ENCODE measurements around the gene GJA8.
A peak's percentile ranks its signal among the peaks of the same experiment; 100 is the strongest.
"Not testable (repeated sequence)": the region's sequence is repeated elsewhere in the genome, so short reads cannot be mapped to it uniquely, and the experiment has no call there.

The GJA8 gene

GRCh38 chr1:147902253-147902845, at the start of gene GJA8:
TSS of gene GJA8 (plus strand) at chr1:147902795. CDS start at chr1:147907956, 5,161 bp downstream.
- no peak within 1 kb of the TSS for H3K4me3 ChIP-seq (ENCODE audit: low read length)
- H3K36me3 ChIP-seq (ENCODE audit: control insufficient read depth, insufficient read depth, low read length, severe bottlenecking): no peaks in the 10 kb centered on the region
- H3K9me3 ChIP-seq (ENCODE audit: control insufficient read depth, low read length): no peaks in the 10 kb centered on the region
- no peaks in the 10 kb centered on the region for H3K4me1 ChIP-seq (ENCODE audit: control insufficient read depth, insufficient read depth, low read length)
- no peak within 1 kb of the TSS for H3K9ac ChIP-seq (ENCODE audit: low read length)
- H3K27me3 ChIP-seq (replicated peaks; ENCODE audit: control insufficient read depth, insufficient read depth, low read length): peaks cover 11% of the 10 kb centered on the region
- no peak for DNase-seq (ENCODE audit: low read depth)

GRCh38 chr1:147853391-147853790, 49.2 kb upstream of the GJA8 start:
- no peak for DNase-seq (ENCODE audit: low read depth)
- Histone ChIP-seq H3K9ac (ENCODE audit: low read length) (no peak overlapping the region), H3K36me3 (ENCODE audit: control insufficient read depth, insufficient read depth, low read length, severe bottlenecking) (no peaks in the 10 kb centered on the region), H3K4me3 (ENCODE audit: low read length) (no peak overlapping the region), H3K9me3 (ENCODE audit: control insufficient read depth, low read length) (no peaks in the 10 kb centered on the region), H3K4me1 (ENCODE audit: control insufficient read depth, insufficient read depth, low read length) (peaks cover 30% of the 10 kb centered on the region), H3K27me3 (replicated peaks; ENCODE audit: control insufficient read depth, insufficient read depth, low read length) (no peaks in the 10 kb centered on the region)

- not testable (repeated sequence) for H3K27me3 ChIP-seq (replicated peaks; ENCODE audit: control insufficient read depth, insufficient read depth, low read length); H3K4me3 ChIP-seq (ENCODE audit: low read length); DNase-seq (ENCODE audit: low read depth); H3K36me3 ChIP-seq (ENCODE audit: control insufficient read depth, insufficient read depth, low read length, severe bottlenecking); H3K9me3 ChIP-seq (ENCODE audit: control insufficient read depth, low read length); H3K9ac ChIP-seq (ENCODE audit: low read length)
- H3K4me1 ChIP-seq (ENCODE audit: control insufficient read depth, insufficient read depth, low read length): peaks cover 19% of the 10 kb centered on the region
These were observed 47.6 kb upstream of the GJA8 start for GRCh38 chr1:147854989-147855388.

GRCh38 chr1:147855996-147856395, 46.6 kb upstream of the GJA8 start:
- H3K9me3 ChIP-seq (ENCODE audit: control insufficient read depth, low read length); H3K27me3 ChIP-seq (replicated peaks; ENCODE audit: control insufficient read depth, insufficient read depth, low read length); DNase-seq (ENCODE audit: low read depth); H3K36me3 ChIP-seq (ENCODE audit: control insufficient read depth, insufficient read depth, low read length, severe bottlenecking); H3K4me3 ChIP-seq (ENCODE audit: low read length); H3K9ac ChIP-seq (ENCODE audit: low read length): not testable (repeated sequence)
- H3K4me1 ChIP-seq (ENCODE audit: control insufficient read depth, insufficient read depth, low read length): peaks cover 16% of the 10 kb centered on the region

GRCh38 chr1:147867204-147867603, 35.4 kb upstream of the GJA8 start:
- H3K36me3 ChIP-seq (ENCODE audit: control insufficient read depth, insufficient read depth, low read length, severe bottlenecking); H3K9me3 ChIP-seq (ENCODE audit: control insufficient read depth, low read length); H3K9ac ChIP-seq (ENCODE audit: low read length); H3K27me3 ChIP-seq (replicated peaks; ENCODE audit: control insufficient read depth, insufficient read depth, low read length); DNase-seq (ENCODE audit: low read depth); H3K4me1 ChIP-seq (ENCODE audit: control insufficient read depth, insufficient read depth, low read length); H3K4me3 ChIP-seq (ENCODE audit: low read length): not testable (repeated sequence)

GRCh38 chr1:147878022-147878421, 24.6 kb upstream of the GJA8 start:
- Histone ChIP-seq H3K4me3 (ENCODE audit: low read length) (no peak overlapping the region), H3K9ac (ENCODE audit: low read length) (no peak overlapping the region), H3K36me3 (ENCODE audit: control insufficient read depth, insufficient read depth, low read length, severe bottlenecking) (no peaks in the 10 kb centered on the region), H3K27me3 (replicated peaks; ENCODE audit: control insufficient read depth, insufficient read depth, low read length) (no peaks in the 10 kb centered on the region), H3K9me3 (ENCODE audit: control insufficient read depth, low read length) (peaks cover 3% of the 10 kb centered on the region), H3K4me1 (ENCODE audit: control insufficient read depth, insufficient read depth, low read length) (no peaks in the 10 kb centered on the region)
- DNase-seq (ENCODE audit: low read depth): no peak

GRCh38 chr1:147879911-147880310, 22.7 kb upstream of the GJA8 start:
- Histone ChIP-seq H3K36me3 (ENCODE audit: control insufficient read depth, insufficient read depth, low read length, severe bottlenecking) (no peaks in the 10 kb centered on the region), H3K27me3 (replicated peaks; ENCODE audit: control insufficient read depth, insufficient read depth, low read length) (no peaks in the 10 kb centered on the region)

GRCh38 chr1:147882535-147882934, 20.1 kb upstream of the GJA8 start:
- DNase-seq (ENCODE audit: low read depth): no peak
- Histone ChIP-seq H3K36me3 (ENCODE audit: control insufficient read depth, insufficient read depth, low read length, severe bottlenecking) (no peaks in the 10 kb centered on the region), H3K9me3 (ENCODE audit: control insufficient read depth, low read length) (peaks cover 3% of the 10 kb centered on the region), H3K27me3 (replicated peaks; ENCODE audit: control insufficient read depth, insufficient read depth, low read length) (no peaks in the 10 kb centered on the region), H3K9ac (ENCODE audit: low read length) (no peak overlapping the region), H3K4me1 (ENCODE audit: control insufficient read depth, insufficient read depth, low read length) (no peaks in the 10 kb centered on the region), H3K4me3 (ENCODE audit: low read length) (no peak overlapping the region)

More at GRCh38 chr1:147879911-147880310, 22.7 kb upstream of the GJA8 start:
- Histone ChIP-seq H3K4me1 (ENCODE audit: control insufficient read depth, insufficient read depth, low read length) (no peaks in the 10 kb centered on the region), H3K9me3 (ENCODE audit: control insufficient read depth, low read length) (peaks cover 3% of the 10 kb centered on the region), H3K9ac (ENCODE audit: low read length) (no peak overlapping the region), H3K4me3 (ENCODE audit: low read length) (no peak overlapping the region)
- no peak for DNase-seq (ENCODE audit: low read depth)

- Histone ChIP-seq H3K36me3 (ENCODE audit: control insufficient read depth, insufficient read depth, low read length, severe bottlenecking) (no peaks in the 10 kb centered on the region), H3K4me3 (ENCODE audit: low read length) (no peak overlapping the region)
- peak; percentile 59 for DNase-seq (ENCODE audit: low read depth)
These were observed 12.3 kb upstream of the GJA8 start for GRCh38 chr1:147890177-147890790.

GRCh38 chr1:147891088-147891487, 11.5 kb upstream of the GJA8 start:
- Histone ChIP-seq H3K4me3 (ENCODE audit: low read length) (no peak overlapping the region), H3K27me3 (replicated peaks; ENCODE audit: control insufficient read depth, insufficient read depth, low read length) (peaks cover 11% of the 10 kb centered on the region), H3K4me1 (ENCODE audit: control insufficient read depth, insufficient read depth, low read length) (no peaks in the 10 kb centered on the region), H3K9ac (ENCODE audit: low read length) (no peak overlapping the region), H3K9me3 (ENCODE audit: control insufficient read depth, low read length) (no peaks in the 10 kb centered on the region), H3K36me3 (ENCODE audit: control insufficient read depth, insufficient read depth, low read length, severe bottlenecking) (no peaks in the 10 kb centered on the region)
- DNase-seq (ENCODE audit: low read depth): no peak

More at GRCh38 chr1:147890177-147890790, 12.3 kb upstream of the GJA8 start:
- Histone ChIP-seq H3K4me1 (ENCODE audit: control insufficient read depth, insufficient read depth, low read length) (no peaks in the 10 kb centered on the region), H3K9me3 (ENCODE audit: control insufficient read depth, low read length) (no peaks in the 10 kb centered on the region), H3K27me3 (replicated peaks; ENCODE audit: control insufficient read depth, insufficient read depth, low read length) (peaks cover 11% of the 10 kb centered on the region), H3K9ac (ENCODE audit: low read length) (no peak overlapping the region)

GRCh38 chr1:147892216-147892615, 10.4 kb upstream of the GJA8 start:
- Histone ChIP-seq H3K9ac (ENCODE audit: low read length) (no peak overlapping the region), H3K9me3 (ENCODE audit: control insufficient read depth, low read length) (no peaks in the 10 kb centered on the region), H3K4me3 (ENCODE audit: low read length) (no peak overlapping the region), H3K36me3 (ENCODE audit: control insufficient read depth, insufficient read depth, low read length, severe bottlenecking) (no peaks in the 10 kb centered on the region), H3K4me1 (ENCODE audit: control insufficient read depth, insufficient read depth, low read length) (no peaks in the 10 kb centered on the region), H3K27me3 (replicated peaks; ENCODE audit: control insufficient read depth, insufficient read depth, low read length) (peaks cover 11% of the 10 kb centered on the region)
- no peak for DNase-seq (ENCODE audit: low read depth)

Measured in adipocyte (in vitro differentiated cells).